ENCODE data around the gene PRSS56. TPM values are rescaled to one million over a fixed set of nuclear protein-coding genes. Genes with fewer than 3 reads are reported as not detected.

PRSS56 gene
- total RNA-seq, 4 donors from 2014 or later, result not detected

- TF ChIP-seq CTCF (IDR thresholded peaks at IDR 0.05) (no peak), POLR2A (IDR thresholded peaks at IDR 0.05) (no peak)
- intact Hi-C loops (cut with DNase I; ENCODE audit: low total_unique reads), result no loop called here
- WGBS, 2 donors, result 94 to 95% methylated on average over 3 of the region's 3 CpGs
- DNase-seq (ENCODE audit: low spot score in 2 of 2), result no peak
- H3K4me3 ChIP-seq (ENCODE audit: low read depth, poor library complexity, severe bottlenecking), result no peak overlapping the region
These were observed 21.7 kb upstream of the PRSS56 start for GRCh38 chr2:232498452-232498851.

GRCh38 chr2:232501331-232501771 is 18.8 kb upstream of the PRSS56 start:
- 55 to 67% methylated on average over 9 of the region's 9 CpGs for WGBS, 2 donors

GRCh38 chr2:232501794-232502390 is 18.3 kb upstream of the PRSS56 start:
- 57 to 60% methylated on average over 10 of the region's 10 CpGs for WGBS, 2 donors

More at GRCh38 chr2:232501331-232501771, 18.8 kb upstream of the PRSS56 start:
- DNase-seq (ENCODE audit: low spot score in 2 of 2), result no peak
- intact Hi-C loops (cut with DNase I; ENCODE audit: low total_unique reads), result no loop called here
- H3K4me3 ChIP-seq (ENCODE audit: low read depth, poor library complexity, severe bottlenecking), result no peak overlapping the region
- no peak for TF ChIP-seq CTCF (IDR thresholded peaks at IDR 0.05)
- TF ChIP-seq POLR2A (IDR thresholded peaks at IDR 0.05), result no peak

GRCh38 chr2:232502511-232502910 is 17.7 kb upstream of the PRSS56 start:
- intact Hi-C loops (cut with DNase I; ENCODE audit: low total_unique reads), result no loop called here
- no peak for DNase-seq (ENCODE audit: low spot score in 2 of 2)
- no peak overlapping the region for H3K4me3 ChIP-seq (ENCODE audit: low read depth, poor library complexity, severe bottlenecking)
- WGBS, 2 donors, result 17 to 23% methylated on average over 13 to 17 of the region's 21 CpGs
- no peak for TF ChIP-seq POLR2A (IDR thresholded peaks at IDR 0.05)
- no peak for TF ChIP-seq CTCF (IDR thresholded peaks at IDR 0.05)

More at GRCh38 chr2:232501794-232502390, 18.3 kb upstream of the PRSS56 start:
- no peak overlapping the region for H3K4me3 ChIP-seq (ENCODE audit: low read depth, poor library complexity, severe bottlenecking)
- intact Hi-C loops (cut with DNase I; ENCODE audit: low total_unique reads), result no loop called here
- TF ChIP-seq POLR2A (IDR thresholded peaks at IDR 0.05), result no peak
- TF ChIP-seq CTCF (IDR thresholded peaks at IDR 0.05), result no peak
- no peak for DNase-seq (ENCODE audit: low spot score in 2 of 2)

- WGBS, 2 donors, result 0 to 5% methylated on average over 21 to 27 of the region's 75 CpGs
- no peak overlapping the region for H3K4me3 ChIP-seq (ENCODE audit: low read depth, poor library complexity, severe bottlenecking)
- DNase-seq (ENCODE audit: low spot score in 2 of 2), result no peak
- TF ChIP-seq POLR2A (IDR thresholded peaks at IDR 0.05), result no peak
- TF ChIP-seq CTCF (IDR thresholded peaks at IDR 0.05), result no peak
- intact Hi-C loops (cut with DNase I; ENCODE audit: low total_unique reads), result no loop called here
These were observed 17.0 kb upstream of the PRSS56 start for GRCh38 chr2:232502911-232503808.
